ENCODE measurements around the gene KIAA1671.

DNA sequence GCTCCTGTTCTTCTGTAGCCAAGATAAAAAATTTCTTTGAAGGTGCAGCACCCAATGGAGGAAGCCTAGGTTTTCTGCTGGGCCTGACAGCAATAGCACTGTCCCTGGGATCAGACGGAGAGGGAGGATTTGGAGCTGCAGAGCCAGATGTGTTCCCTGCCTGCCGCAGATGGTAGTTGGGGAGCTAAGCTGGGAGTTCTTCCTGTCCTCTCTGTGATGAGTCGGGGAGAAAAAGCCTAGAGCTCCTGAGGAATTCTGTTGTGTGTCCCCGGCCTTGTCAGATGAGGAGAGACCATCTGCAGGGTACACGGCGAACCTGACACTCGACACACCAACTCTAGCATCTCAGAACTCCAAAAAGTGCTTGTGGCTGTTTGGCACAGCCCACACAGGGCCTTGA, 143.4 kb downstream of the KIAA1671 start:
- TF ChIP-seq YY1 (IDR thresholded peaks at IDR 0.05; ENCODE audit: insufficient read depth, insufficient read length) (no peak), SUZ12 (IDR thresholded peaks at IDR 0.05; ENCODE audit: extremely low read depth, insufficient read depth, insufficient read length) (no peak)
